Spleen (tissue), 11 donors: ENCODE results near the gene CHRNA3. TPM values are rescaled to one million over a fixed set of nuclear protein-coding genes. Genes with fewer than 3 reads are reported as not detected.
"Not testable (repeated sequence)": the region's sequence is repeated elsewhere in the genome, so short reads cannot be mapped to it uniquely, and the experiment has no call there.

Source experiments
- DNase-seq: peaks from one replicate; pipeline ENCODE4 v3.0.0-alpha.2; 2020
- H3K27ac ChIP-seq, 8 donors: fragments of 200-600 bp; sonication (generic) in 7 of 8; 1 replicate in 4 of 8; 2 replicates in 4 of 8; pipeline versions ENCODE4 v1.5.0 to v1.8.0; 2016 to 2021; ENCODE audit warnings: inconsistent platforms in 4 of 8, mild to moderate bottlenecking in 4 of 8, moderate library complexity in 1 of 8
- H3K27me3 ChIP-seq, 7 donors: fragments of 200-600 bp; sonication (generic) in 6 of 7; replicated peaks in 1 of 7; 1 replicate in 4 of 7; 2 replicates in 3 of 7; pipeline versions ENCODE4 v1.5.0 to v1.8.0; 2016 to 2021; ENCODE audit warnings: inconsistent platforms in 3 of 7, mild to moderate bottlenecking in 1 of 7
- H3K36me3 ChIP-seq, 6 donors: fragments of 200-600 bp; sonication (generic) in 5 of 6; 1 replicate in 4 of 6; 2 replicates in 2 of 6; pipeline versions ENCODE4 v1.5.0 to v1.8.0; 2016 to 2021; ENCODE audit warnings: inconsistent platforms in 2 of 6
- H3K4me1 ChIP-seq, 6 donors: fragments of 200-600 bp; sonication (generic) in 5 of 6; 1 replicate in 3 of 6; 2 replicates in 3 of 6; pipeline versions ENCODE4 v1.5.0 to v1.8.0; 2016 to 2021; ENCODE audit warnings: inconsistent platforms in 3 of 6
- H3K4me3 ChIP-seq, 8 donors: fragments of 200-600 bp; sonication (generic) in 7 of 8; 1 replicate in 4 of 8; 2 replicates in 4 of 8; pipeline versions ENCODE4 v1.5.0 to v1.8.0; 2016 to 2021; ENCODE audit warnings: inconsistent platforms in 4 of 8, mild to moderate bottlenecking in 4 of 8, moderate library complexity in 2 of 8
- H3K9me3 ChIP-seq, 8 donors: fragments of 200-600 bp; sonication (generic) in 7 of 8; 1 replicate in 4 of 8; 2 replicates in 4 of 8; pipeline versions ENCODE4 v1.5.0 to v1.8.0; 2016 to 2021; ENCODE audit warnings: inconsistent platforms in 4 of 8
- POLR2A ChIP-seq, 3 donors: fragments of 450-650 bp; IDR thresholded peaks; one replicate each; pipeline ENCODE4 v1.5.1; 2017; ENCODE audit warnings: antibody characterized with exemption in 3 of 3, mild to moderate bottlenecking in 1 of 3
- POLR2AphosphoS5 ChIP-seq, 3 donors: sonication (generic); formaldehyde crosslinking; IDR thresholded peaks; one replicate each; pipeline ENCODE4 v1.5.1; 2017; ENCODE audit warnings: antibody characterized with exemption in 3 of 3
- WGBS, 5 donors: extraction: QIAGEN DNeasy Blood & Tissue Kit in 3 of 5; methylation state at CpG; one replicate each; pipeline versions ENCODE4 v1.1.5 to v1.1.7; 2013 to 2018; 5-methylcytosine and 5-hydroxymethylcytosine counted together
- intact Hi-C: fragments of 100-400 bp; cut with DNase I; formaldehyde crosslinking; loops from one replicate; pipeline ENCODE4 v1.15.0; 2023; ENCODE audit warnings: low total_unique reads
- polyA plus RNA-seq, 3 donors: library from polyadenylated mRNA; stranded (reverse); fragments of 200-250 nt; gene quantifications; one replicate each; pipeline ENCODE4 v1.2.1, GENCODE V29; 2013
- total RNA-seq, 7 donors: library from RNA; depleted of rRNA in 3 of 7; stranded (reverse); fragments of >200 nt in 3 of 7; fragmentation: NEBNext Ultra II Directional in 4 of 7; extraction: Animal tissue kit (Norgen Biotek cat#: 25700) in 4 of 7; gene quantifications; one replicate each; pipeline versions ENCODE4 v1.1.0 to v1.2.1, GENCODE V29; 2016 to 2021
- TF ChIP-seq, protein P1 (sequence below), 11 experiments: fragments of 200-600 bp in 7 of 11; fragments of 450-650 bp in 4 of 11; sonication (generic) in 4 of 11; IDR thresholded peaks in 8 of 11; conservative IDR thresholded peaks in 3 of 11; 1 replicate in 7 of 11; 2 replicates in 4 of 11; pipeline versions ENCODE4 v1.4.0 to v1.8.0; 2016 to 2021; ENCODE audit warnings: antibody characterized with exemption in 11 of 11, inconsistent platforms in 4 of 11, mild to moderate bottlenecking in 1 of 11
- donor health status: healthy with polysubstance abuse.
- donor health status: DM: no; HTN: no; CAD: no; lungs with moderate emphysema.
- donor health status: DM: no; HTN: no; CAD: no.
- donor health status: Bipolar disorder and iron deficiency.
- donor health status: healthy.
- donor health status: DM: no; HTN: no; CAD: no.
- donor health status: DM: yes; HTN: yes; CAD: no.

Gene CHRNA3
- total and polyA plus RNA-seq, 10 donors: 0.23 to 1.6 (median 0.49) TPM; not detected in 2

DNA sequence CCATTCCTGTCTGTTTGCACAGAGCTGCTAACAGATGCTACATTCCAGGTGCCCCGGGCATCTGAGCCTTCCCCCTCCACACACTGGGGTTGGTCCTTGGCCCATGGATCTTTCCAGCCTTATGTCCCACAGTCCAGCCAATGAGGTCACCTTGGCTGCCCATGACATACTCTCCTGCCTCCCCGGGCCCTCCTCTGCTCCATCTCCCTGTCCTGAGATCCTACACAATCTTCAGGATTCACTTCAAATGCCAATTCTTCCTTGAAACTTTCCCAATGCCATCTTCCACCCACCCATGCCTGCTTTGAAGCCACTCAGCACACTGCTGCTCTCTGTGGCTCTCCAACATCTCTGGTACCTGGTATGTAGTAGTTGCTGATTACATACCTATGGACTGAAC, 4.3 kb downstream of the CHRNA3 start:
- 78 to 100% (median 91%) methylated on average over 2 of the region's 2 CpGs for WGBS, 5 donors
- no peak overlapping the region for H3K27ac ChIP-seq
- H3K27me3 ChIP-seq: peaks cover 0 to 34% (median 31%) of the 10 kb centered on the region in 7 donors
- TF ChIP-seq POLR2A (IDR thresholded peaks at IDR 0.05) (no peak), POLR2AphosphoS5 (IDR thresholded peaks at IDR 0.05) (no peak)
- TF ChIP-seq, protein P1, sequence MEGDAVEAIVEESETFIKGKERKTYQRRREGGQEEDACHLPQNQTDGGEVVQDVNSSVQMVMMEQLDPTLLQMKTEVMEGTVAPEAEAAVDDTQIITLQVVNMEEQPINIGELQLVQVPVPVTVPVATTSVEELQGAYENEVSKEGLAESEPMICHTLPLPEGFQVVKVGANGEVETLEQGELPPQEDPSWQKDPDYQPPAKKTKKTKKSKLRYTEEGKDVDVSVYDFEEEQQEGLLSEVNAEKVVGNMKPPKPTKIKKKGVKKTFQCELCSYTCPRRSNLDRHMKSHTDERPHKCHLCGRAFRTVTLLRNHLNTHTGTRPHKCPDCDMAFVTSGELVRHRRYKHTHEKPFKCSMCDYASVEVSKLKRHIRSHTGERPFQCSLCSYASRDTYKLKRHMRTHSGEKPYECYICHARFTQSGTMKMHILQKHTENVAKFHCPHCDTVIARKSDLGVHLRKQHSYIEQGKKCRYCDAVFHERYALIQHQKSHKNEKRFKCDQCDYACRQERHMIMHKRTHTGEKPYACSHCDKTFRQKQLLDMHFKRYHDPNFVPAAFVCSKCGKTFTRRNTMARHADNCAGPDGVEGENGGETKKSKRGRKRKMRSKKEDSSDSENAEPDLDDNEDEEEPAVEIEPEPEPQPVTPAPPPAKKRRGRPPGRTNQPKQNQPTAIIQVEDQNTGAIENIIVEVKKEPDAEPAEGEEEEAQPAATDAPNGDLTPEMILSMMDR (IDR thresholded peaks at IDR 0.05 in 8 of 11, conservative IDR thresholded peaks at IDR 0.05 in 3 of 11): no peak
- H3K4me1 ChIP-seq: peaks cover 10 to 25% (median 19%) of the 10 kb centered on the region in 6 donors
- no peak overlapping the region for H3K4me3 ChIP-seq
- intact Hi-C loops: no loop called here
- H3K36me3 ChIP-seq: no peaks in the 10 kb centered on the region
- H3K9me3 ChIP-seq: no peaks in the 10 kb centered on the region
- peak; percentile 42 for DNase-seq

DNA sequence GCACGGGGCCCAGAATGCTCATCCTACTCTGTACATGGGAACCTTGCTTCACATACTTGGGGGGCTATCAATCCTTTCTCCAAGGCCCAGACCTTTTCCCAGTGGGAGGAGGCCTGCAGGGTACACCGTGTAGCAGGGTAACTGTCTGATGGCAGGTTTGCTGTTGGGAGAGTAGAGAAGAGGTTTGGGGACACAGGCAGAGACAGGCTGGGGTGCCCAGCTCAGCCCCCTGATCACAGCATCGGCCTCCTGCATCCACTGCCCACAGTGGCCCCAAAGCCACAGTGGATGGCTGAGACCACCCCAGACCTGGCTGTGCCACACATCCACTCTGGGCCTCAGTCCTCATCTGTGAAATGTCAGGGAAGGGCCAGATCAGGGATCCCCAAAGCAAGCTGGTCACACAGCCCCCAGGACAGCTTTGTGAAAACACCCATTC, 5.6 kb downstream of the CHRNA3 start:
- WGBS, 5 donors: 69 to 89% (median 85%) methylated on average over 2 to 3 of the region's 3 CpGs
- Histone ChIP-seq H3K9me3 (no peaks in the 10 kb centered on the region), H3K27me3 (peaks cover 0 to 21% (median 17%) of the 10 kb centered on the region in 7 donors), H3K4me3 (no peak overlapping the region), H3K36me3 (no peaks in the 10 kb centered on the region), H3K27ac (no peak overlapping the region), H3K4me1 (peaks cover 3 to 14% (median 8%) of the 10 kb centered on the region in 6 donors)
- TF ChIP-seq POLR2A (IDR thresholded peaks at IDR 0.05) (no peak), POLR2AphosphoS5 (IDR thresholded peaks at IDR 0.05) (no peak)
- TF ChIP-seq, protein P1 (IDR thresholded peaks at IDR 0.05 in 8 of 11, conservative IDR thresholded peaks at IDR 0.05 in 3 of 11): no peak
- intact Hi-C loops: no loop called here
- DNase-seq: peak; percentile 63

DNA sequence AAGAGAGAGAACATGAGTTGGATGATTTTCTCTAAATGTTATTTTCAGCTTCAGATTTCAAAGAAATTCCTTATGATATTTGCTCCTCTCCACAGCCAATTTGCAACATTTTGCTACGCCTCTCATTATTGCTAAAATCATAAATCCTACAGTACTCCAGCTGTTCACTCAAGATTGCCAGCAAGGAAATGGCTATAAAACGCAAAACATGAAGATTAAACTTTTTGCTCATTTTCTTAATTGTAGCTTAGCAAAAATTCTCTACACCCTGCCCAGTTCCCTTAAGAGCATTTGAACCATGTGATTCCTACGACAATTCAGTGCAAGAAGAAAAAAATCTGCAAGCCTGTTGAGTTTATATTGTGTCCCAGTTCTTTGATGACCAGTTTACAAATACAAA, 6.8 kb downstream of the CHRNA3 start:
- intact Hi-C loops: no loop called here
- no peak overlapping the region for H3K27ac ChIP-seq
- H3K27me3 ChIP-seq: peaks cover 0 to 9% (median 6%) of the 10 kb centered on the region in 7 donors
- 53 to 73% (median 63%) methylated on average over 3 of the region's 3 CpGs for WGBS, 5 donors
- no peak overlapping the region for H3K4me3 ChIP-seq
- H3K4me1 ChIP-seq: peaks cover 0 to 5% (median 1%) of the 10 kb centered on the region in 6 donors
- no peak for DNase-seq
- TF ChIP-seq, protein P1 (IDR thresholded peaks at IDR 0.05 in 8 of 11, conservative IDR thresholded peaks at IDR 0.05 in 3 of 11): no peak
- TF ChIP-seq POLR2AphosphoS5 (IDR thresholded peaks at IDR 0.05) (no peak), POLR2A (IDR thresholded peaks at IDR 0.05) (no peak)
- H3K36me3 ChIP-seq: no peaks in the 10 kb centered on the region
- no peaks in the 10 kb centered on the region for H3K9me3 ChIP-seq

DNA sequence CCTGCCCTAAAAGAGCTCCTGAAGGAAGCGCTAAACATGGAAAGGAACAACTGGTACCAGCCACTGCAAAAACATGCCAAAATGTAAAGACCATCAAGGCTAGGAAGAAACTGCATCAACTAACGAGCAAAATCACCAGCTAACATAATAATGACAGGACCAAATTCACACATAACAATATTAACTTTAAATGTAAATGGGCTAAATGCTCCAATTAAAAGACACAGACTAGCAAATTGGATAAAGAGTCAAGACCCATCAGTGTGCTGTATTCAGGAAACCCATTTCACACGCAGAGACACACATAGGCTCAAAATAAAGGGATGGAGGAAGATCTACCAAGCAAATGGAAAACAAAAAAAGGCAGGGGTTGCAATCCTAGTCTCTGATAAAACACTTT, 11.2 kb downstream of the CHRNA3 start:
- DNase-seq, H3K36me3 ChIP-seq, H3K9me3 ChIP-seq, H3K27ac ChIP-seq, H3K4me3 ChIP-seq, intact Hi-C loops, H3K4me1 ChIP-seq: not testable (repeated sequence)
- 79 to 100% (median 84%) methylated on average over 1 to 3 of the region's 3 CpGs for WGBS, 5 donors
- peaks cover 0 to 20% (median 0%) of the 10 kb centered on the region in 7 donors for H3K27me3 ChIP-seq

DNA sequence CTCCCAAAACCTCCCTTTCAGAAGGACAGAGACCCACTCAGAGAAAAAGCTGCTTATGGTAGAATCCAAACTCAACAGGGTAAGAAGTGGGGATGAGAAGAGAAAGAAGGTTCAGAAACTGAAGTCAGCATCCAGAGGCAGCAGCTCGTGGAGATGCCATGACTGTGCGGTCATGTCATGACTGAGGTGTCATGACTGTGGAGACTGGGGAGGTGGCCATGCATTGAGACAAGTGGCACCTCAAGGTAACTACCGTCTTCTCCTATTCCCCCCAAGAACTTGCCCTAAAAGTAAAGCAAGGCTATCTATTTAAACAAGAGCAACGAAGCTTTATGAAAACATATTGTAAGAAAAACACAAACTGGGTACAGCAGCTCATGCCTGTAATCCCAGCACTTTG, 15.1 kb downstream of the CHRNA3 start:
- Histone ChIP-seq H3K27me3 (peaks cover 0 to 45% (median 0%) of the 10 kb centered on the region in 7 donors), H3K4me3 (no peak overlapping the region), H3K4me1 (no peaks in the 10 kb centered on the region), H3K36me3 (no peaks in the 10 kb centered on the region), H3K27ac (no peak overlapping the region), H3K9me3 (no peaks in the 10 kb centered on the region)
- TF ChIP-seq, protein P1 (IDR thresholded peaks at IDR 0.05 in 8 of 11, conservative IDR thresholded peaks at IDR 0.05 in 3 of 11): no peak
- TF ChIP-seq POLR2A (IDR thresholded peaks at IDR 0.05): no peak
- TF ChIP-seq POLR2AphosphoS5 (IDR thresholded peaks at IDR 0.05): no peak
- intact Hi-C loops: no loop called here
- DNase-seq: no peak
- WGBS, 5 donors: 77 to 86% (median 81%) methylated on average over 4 of the region's 4 CpGs
